ENCODE measurements around the gene NFYB. TPM values are rescaled to one million over a fixed set of nuclear protein-coding genes. Genes with fewer than 3 reads are reported as not detected.

NFYB gene
- total RNA-seq, 3 donors from 2014 or later: 51.1 to 59.3 (median 54.2) TPM

DNA sequence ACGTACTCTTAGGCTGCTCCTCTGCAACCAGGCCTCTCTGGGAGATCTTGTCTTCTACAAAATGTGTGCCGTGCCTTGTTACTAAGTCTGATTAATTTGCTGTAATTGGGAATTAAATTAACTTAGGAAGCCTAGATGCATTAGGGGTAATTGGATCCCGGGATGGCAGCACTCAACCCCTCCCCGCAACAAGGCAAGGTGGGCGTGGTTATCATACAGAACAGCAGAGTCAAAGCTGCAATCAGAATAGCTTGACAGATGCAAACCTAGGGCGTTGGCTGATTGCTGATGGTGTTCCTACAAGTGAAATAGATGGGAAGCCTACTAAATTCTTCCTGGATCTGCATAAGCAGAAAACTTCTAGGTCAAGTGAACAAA is 34.5 kb upstream of the NFYB start:
- Histone ChIP-seq H3K4me3 (no peak overlapping the region), H3K36me3 (no peaks in the 10 kb centered on the region), H3K27me3 (no peaks in the 10 kb centered on the region), H3K9me3 (no peaks in the 10 kb centered on the region), H3K4me1 (peaks cover 0 to 4% of the 10 kb centered on the region in 2 donors), H3K27ac (no peak overlapping the region)
- intact Hi-C loops (cut with DNase I; ENCODE audit: low total_unique reads): no loop called here
- no peak for DNase-seq (ENCODE audit: low spot score in 2 of 2)
- TF ChIP-seq, protein P1, sequence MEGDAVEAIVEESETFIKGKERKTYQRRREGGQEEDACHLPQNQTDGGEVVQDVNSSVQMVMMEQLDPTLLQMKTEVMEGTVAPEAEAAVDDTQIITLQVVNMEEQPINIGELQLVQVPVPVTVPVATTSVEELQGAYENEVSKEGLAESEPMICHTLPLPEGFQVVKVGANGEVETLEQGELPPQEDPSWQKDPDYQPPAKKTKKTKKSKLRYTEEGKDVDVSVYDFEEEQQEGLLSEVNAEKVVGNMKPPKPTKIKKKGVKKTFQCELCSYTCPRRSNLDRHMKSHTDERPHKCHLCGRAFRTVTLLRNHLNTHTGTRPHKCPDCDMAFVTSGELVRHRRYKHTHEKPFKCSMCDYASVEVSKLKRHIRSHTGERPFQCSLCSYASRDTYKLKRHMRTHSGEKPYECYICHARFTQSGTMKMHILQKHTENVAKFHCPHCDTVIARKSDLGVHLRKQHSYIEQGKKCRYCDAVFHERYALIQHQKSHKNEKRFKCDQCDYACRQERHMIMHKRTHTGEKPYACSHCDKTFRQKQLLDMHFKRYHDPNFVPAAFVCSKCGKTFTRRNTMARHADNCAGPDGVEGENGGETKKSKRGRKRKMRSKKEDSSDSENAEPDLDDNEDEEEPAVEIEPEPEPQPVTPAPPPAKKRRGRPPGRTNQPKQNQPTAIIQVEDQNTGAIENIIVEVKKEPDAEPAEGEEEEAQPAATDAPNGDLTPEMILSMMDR (IDR thresholded peaks at IDR 0.05): no peak
- TF ChIP-seq POLR2AphosphoS5 (IDR thresholded peaks at IDR 0.05) (no peak), POLR2A (IDR thresholded peaks at IDR 0.05) (no peak)

DNA sequence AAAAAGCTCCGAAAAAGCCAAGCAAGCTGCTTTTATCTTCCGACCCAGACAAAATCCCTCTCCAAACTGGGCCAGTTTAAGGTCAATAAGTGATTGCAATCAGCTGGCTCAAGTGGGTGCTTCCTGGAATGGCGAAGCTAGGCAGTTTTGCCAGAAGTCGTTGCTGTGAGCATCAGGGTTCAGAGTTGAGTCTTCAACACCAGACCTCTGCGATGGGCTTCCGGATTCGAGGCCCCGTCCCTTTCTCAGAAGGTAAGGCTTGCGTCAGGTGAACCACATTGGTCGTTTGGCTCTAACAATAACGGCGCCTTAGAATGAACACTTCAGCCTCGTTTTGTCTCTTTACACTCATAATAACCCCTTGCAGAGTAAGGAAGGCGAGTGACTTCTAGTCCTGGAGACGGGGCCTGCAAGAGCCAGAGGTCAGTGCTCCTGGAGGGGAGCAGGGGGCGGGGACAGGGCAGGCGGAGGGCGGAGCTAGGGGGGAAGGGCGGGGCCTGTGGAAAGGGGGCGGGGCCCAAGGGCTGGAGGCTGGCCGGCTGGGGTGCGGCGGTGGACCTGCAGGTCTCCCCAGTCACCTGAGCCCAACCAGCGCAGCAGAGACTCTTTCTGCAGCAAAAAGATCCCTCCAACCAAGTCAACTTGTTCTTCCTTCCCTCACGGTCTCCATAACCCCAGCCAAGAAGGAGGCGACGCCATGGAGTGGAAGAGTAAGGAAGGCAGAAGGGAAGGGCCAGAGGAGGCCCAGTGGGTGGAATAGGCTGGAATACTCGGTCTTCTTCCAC is 34.0 kb upstream of the NFYB start:
- H3K27ac ChIP-seq: no peak overlapping the region
- no peaks in the 10 kb centered on the region for H3K9me3 ChIP-seq
- no peak for DNase-seq (ENCODE audit: low spot score in 2 of 2)
- no peak overlapping the region for H3K4me3 ChIP-seq
- intact Hi-C loops (cut with DNase I; ENCODE audit: low total_unique reads): no loop called here
- H3K27me3 ChIP-seq: no peaks in the 10 kb centered on the region
- peaks cover 0 to 1% of the 10 kb centered on the region in 2 donors for H3K4me1 ChIP-seq
- TF ChIP-seq POLR2A (IDR thresholded peaks at IDR 0.05) (no peak), POLR2AphosphoS5 (IDR thresholded peaks at IDR 0.05) (no peak)
- TF ChIP-seq, protein P1 (IDR thresholded peaks at IDR 0.05): no peak
- no peaks in the 10 kb centered on the region for H3K36me3 ChIP-seq

DNA sequence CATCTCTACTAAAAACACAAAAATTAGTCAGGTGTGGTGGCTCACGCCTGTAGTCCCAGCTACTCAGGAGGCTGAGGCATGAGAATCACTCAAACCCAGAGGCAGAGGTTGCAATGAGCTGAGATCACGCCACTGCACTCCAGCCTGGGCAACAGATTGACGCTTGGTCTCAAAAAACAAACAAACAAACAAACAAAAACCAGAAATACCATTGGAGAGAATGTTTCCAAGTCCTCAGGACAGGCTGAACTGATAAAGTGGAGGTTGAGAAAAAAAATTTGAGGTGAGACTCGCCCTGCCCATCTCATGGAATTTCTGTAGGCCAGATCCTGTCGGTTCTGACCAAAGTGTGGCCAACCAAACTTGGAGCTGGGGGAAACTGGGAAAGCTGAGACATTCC is 30.6 kb upstream of the NFYB start:
- intact Hi-C loops (cut with DNase I; ENCODE audit: low total_unique reads): no loop called here
- H3K27me3 ChIP-seq: no peaks in the 10 kb centered on the region
- TF ChIP-seq POLR2A (IDR thresholded peaks at IDR 0.05) (no peak), POLR2AphosphoS5 (IDR thresholded peaks at IDR 0.05) (no peak)
- TF ChIP-seq, protein P1 (IDR thresholded peaks at IDR 0.05): no peak

DNA sequence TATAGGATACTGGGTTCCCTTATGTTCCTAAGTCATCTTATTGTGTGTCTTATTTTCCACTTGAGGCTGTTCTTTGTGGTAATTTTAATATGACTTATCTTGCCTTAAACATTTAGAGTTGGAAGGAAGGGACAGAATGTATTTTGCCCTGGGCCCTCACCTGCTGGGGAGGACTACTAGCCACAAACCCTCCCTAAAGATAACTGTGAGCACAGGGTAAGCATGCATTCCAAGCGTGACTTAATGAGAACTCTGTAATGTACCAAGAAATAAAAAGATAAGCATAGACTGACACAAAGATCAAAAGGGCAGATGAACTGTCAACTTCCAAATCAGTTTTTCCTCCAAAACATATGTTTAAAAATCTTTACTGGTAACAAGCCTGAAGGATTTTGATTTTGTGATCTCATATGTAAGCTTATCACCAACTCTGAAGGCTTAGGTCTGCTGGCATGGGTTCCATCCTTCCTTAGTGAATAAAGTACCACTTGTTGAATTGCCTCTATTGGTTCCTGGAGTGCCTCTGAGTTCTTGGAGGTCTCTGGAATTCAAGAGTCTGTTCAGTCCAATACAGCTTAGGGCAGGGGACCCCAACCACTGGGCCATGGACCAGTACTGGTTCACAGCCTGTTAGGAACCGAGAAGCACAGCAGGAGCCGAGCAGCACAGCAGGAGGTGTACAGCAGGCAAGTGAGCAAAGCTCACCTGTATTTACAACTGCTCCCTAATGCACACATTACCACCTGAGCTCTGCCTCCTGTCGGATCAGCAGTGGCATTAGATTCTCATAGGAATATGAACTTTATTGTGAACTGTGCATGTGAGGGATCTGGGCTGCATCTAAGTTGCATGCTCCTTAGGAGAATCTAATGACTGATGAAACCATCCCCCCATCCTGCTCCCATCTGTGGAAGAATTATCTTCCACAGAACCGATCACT is 29.8 kb upstream of the NFYB start:
- no peak for DNase-seq (ENCODE audit: low spot score in 2 of 2)
- no peak for TF ChIP-seq POLR2AphosphoS5 (IDR thresholded peaks at IDR 0.05)
- no peak for TF ChIP-seq POLR2A (IDR thresholded peaks at IDR 0.05)
- TF ChIP-seq, protein P1 (IDR thresholded peaks at IDR 0.05): no peak
- no peaks in the 10 kb centered on the region for H3K36me3 ChIP-seq
- no peak overlapping the region for H3K4me3 ChIP-seq
- no peaks in the 10 kb centered on the region for H3K4me1 ChIP-seq
- H3K27me3 ChIP-seq: no peaks in the 10 kb centered on the region
- intact Hi-C loops (cut with DNase I; ENCODE audit: low total_unique reads): no loop called here
- H3K9me3 ChIP-seq: no peaks in the 10 kb centered on the region
- no peak overlapping the region for H3K27ac ChIP-seq

More for the DNA sequence above, 30.6 kb upstream of the NFYB start:
- Histone ChIP-seq H3K27ac (no peak overlapping the region), H3K4me1 (no peaks in the 10 kb centered on the region), H3K4me3 (no peak overlapping the region), H3K36me3 (no peaks in the 10 kb centered on the region), H3K9me3 (no peaks in the 10 kb centered on the region)
- no peak for DNase-seq (ENCODE audit: low spot score in 2 of 2)

DNA sequence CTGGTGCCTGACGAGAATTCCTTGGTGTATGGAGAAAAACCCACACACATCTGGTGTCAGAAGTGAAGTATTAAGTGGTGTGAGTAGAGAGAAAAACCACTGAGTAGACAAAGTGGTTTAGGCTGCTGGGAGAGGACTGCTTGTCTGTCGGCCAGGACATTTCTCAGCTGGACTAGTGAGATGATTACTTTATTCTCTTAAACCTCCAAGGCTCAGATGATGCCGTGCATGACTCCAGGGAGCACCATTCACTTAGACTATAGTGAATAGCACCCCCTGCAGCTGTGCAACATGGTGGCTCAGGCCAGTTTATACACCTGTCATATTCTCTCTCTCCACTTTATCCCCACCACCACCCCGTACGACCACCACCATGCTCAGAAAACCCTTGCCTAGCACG is 28.5 kb upstream of the NFYB start:
- no peak for TF ChIP-seq POLR2A (IDR thresholded peaks at IDR 0.05)
- TF ChIP-seq, protein P1 (IDR thresholded peaks at IDR 0.05): no peak
- TF ChIP-seq POLR2AphosphoS5 (IDR thresholded peaks at IDR 0.05): no peak
- H3K4me3 ChIP-seq: no peak overlapping the region
- no peak for DNase-seq (ENCODE audit: low spot score in 2 of 2)
- no peaks in the 10 kb centered on the region for H3K9me3 ChIP-seq
- intact Hi-C loops (cut with DNase I; ENCODE audit: low total_unique reads): no loop called here
- peak overlapping the region in 1 of 2 donors; percentile 19 for H3K27ac ChIP-seq
- H3K4me1 ChIP-seq: no peaks in the 10 kb centered on the region
- H3K36me3 ChIP-seq: no peaks in the 10 kb centered on the region
- no peaks in the 10 kb centered on the region for H3K27me3 ChIP-seq
